Measurements from ENCODE around the gene WDR13.

The WDR13 gene

DNA sequence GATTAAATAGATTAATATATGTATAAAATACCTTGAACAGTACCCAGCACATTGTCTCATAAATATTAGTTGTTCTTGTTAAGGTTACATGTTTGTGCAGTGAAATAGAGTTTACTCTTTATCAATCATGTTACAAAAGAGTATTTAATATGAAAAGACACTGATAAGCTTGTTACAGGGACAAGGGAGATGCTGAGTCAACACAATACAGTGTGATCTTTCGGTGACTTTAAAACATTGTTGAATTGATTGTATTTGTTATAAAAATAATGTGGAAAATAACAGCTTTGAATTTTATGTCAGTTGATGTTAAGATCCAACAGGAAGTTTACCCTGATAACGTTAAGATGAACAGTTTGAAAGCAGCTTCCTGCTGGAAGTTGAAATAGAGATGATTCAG is 1.4 kb upstream of the WDR13 start:
- Histone ChIP-seq H3K27me3 (ENCODE audit: control insufficient read depth, insufficient read depth, low read length) (no peaks in the 10 kb centered on the region), H3K9ac (ENCODE audit: low read length) (no peak overlapping the region), H3K4me1 (ENCODE audit: control insufficient read depth, insufficient read depth, low read length) (peaks cover 4% of the 10 kb centered on the region; the same call in 1 of the 2 replicates), H3K27ac (ENCODE audit: low read depth, low read length) (no peak overlapping the region), H3K36me3 (ENCODE audit: control insufficient read depth, insufficient read depth, low read length) (peaks cover 12% of the 10 kb centered on the region), H3K4me3 (ENCODE audit: low read depth, low read length) (no peak overlapping the region), H3K9me3 (ENCODE audit: control insufficient read depth, insufficient read depth, low read depth, low read length) (peaks cover 19% of the 10 kb centered on the region; the same call in 1 of the 2 replicates)

- H3K9ac ChIP-seq (ENCODE audit: low read length) = no peak overlapping the region
- no peak overlapping the region for H3K27ac ChIP-seq (ENCODE audit: low read depth, low read length)
- no peaks in the 10 kb centered on the region for H3K27me3 ChIP-seq (ENCODE audit: control insufficient read depth, insufficient read depth, low read length)
Observed at GRCh38 chrX:48598614-48599013, 1.3 kb downstream of the WDR13 start.

DNA sequence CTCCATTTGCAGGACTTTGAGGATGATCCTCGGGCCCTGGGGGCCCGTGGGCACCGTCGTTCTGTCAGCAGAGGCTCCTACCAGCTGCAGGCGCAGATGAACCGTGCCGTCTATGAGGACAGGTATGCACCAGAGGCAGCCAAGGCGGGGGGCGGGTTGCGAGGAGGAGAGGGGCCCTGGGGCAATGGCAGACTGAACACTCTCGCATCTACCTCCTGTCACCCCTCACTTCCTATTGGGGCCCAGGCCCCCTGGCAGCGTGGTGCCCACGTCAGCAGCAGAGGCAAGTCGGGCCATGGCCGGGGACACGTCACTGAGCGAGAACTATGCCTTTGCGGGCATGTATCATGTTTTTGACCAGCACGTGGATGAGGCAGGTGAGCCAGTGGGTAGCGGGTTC is 2.0 kb downstream of the WDR13 start:
- Histone ChIP-seq H3K9me3 (ENCODE audit: control insufficient read depth, insufficient read depth, low read depth, low read length) (peaks cover 16% of the 10 kb centered on the region; the same call in 1 of the 2 replicates), H3K4me3 (ENCODE audit: low read depth, low read length) (no peak overlapping the region), H3K4me1 (ENCODE audit: control insufficient read depth, insufficient read depth, low read length) (peaks cover 4% of the 10 kb centered on the region; the same call in 1 of the 2 replicates), H3K36me3 (ENCODE audit: control insufficient read depth, insufficient read depth, low read length) (peaks cover 29% of the 10 kb centered on the region), H3K27ac (ENCODE audit: low read depth, low read length) (no peak overlapping the region), H3K27me3 (ENCODE audit: control insufficient read depth, insufficient read depth, low read length) (no peaks in the 10 kb centered on the region), H3K9ac (ENCODE audit: low read length) (no peak overlapping the region)

More at GRCh38 chrX:48598614-48599013, 1.3 kb downstream of the WDR13 start:
- Histone ChIP-seq H3K4me3 (ENCODE audit: low read depth, low read length) (no peak overlapping the region), H3K36me3 (ENCODE audit: control insufficient read depth, insufficient read depth, low read length) (peaks cover 26% of the 10 kb centered on the region), H3K9me3 (ENCODE audit: control insufficient read depth, insufficient read depth, low read depth, low read length) (peaks cover 16% of the 10 kb centered on the region; the same call in 1 of the 2 replicates), H3K4me1 (ENCODE audit: control insufficient read depth, insufficient read depth, low read length) (peaks cover 4% of the 10 kb centered on the region; the same call in 1 of the 2 replicates)

DNA sequence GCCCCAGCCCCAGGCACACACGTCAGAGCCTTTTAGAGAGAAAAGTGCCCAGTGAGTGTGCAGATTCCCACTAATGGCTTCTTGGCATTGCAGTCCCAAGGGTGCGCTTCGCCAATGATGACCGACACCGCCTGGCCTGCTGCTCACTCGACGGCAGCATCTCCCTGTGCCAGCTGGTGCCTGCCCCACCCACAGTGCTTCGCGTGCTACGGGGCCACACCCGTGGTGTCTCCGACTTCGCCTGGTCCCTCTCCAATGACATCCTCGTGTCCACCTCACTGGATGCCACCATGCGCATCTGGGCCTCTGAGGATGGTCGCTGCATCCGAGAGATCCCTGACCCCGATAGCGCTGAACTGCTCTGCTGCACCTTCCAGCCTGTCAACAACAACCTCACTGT is 2.9 kb downstream of the WDR13 start:
- H3K36me3 ChIP-seq (ENCODE audit: control insufficient read depth, insufficient read depth, low read length) = peaks cover 38% of the 10 kb centered on the region
- H3K27ac ChIP-seq (ENCODE audit: low read depth, low read length) = no peak overlapping the region
- H3K4me3 ChIP-seq (ENCODE audit: low read depth, low read length) = no peak overlapping the region
- peaks cover 25% of the 10 kb centered on the region; the same call in 1 of the 2 replicates for H3K9me3 ChIP-seq (ENCODE audit: control insufficient read depth, insufficient read depth, low read depth, low read length)
- H3K9ac ChIP-seq (ENCODE audit: low read length) = no peak overlapping the region
- peaks cover 4% of the 10 kb centered on the region; the same call in 1 of the 2 replicates for H3K4me1 ChIP-seq (ENCODE audit: control insufficient read depth, insufficient read depth, low read length)
- H3K27me3 ChIP-seq (ENCODE audit: control insufficient read depth, insufficient read depth, low read length) = no peaks in the 10 kb centered on the region

DNA sequence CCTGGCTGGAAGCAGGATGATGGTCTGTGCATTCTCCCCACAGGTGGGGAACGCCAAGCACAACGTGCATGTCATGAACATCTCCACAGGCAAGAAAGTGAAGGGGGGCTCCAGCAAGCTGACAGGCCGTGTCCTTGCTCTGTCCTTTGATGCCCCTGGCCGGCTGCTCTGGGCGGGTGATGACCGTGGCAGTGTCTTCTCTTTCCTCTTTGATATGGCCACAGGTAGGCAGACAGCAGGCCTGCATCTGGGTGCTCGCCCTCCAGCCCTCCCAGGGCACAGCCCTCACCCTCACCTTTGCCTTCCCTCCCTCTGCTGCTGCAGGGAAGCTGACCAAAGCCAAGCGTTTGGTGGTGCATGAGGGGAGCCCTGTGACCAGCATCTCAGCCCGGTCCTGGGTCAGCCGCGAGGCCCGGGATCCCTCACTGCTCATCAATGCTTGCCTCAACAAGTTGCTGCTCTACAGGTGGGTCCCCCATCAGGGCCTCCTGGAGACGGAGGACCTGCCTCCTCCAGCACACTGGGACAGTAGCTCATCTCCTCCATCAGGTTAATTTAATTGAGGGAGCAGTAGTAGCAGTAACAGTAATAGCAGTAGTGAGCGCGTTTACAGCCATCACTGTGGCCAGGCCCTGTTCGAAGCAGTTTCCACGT is 4.6 kb downstream of the WDR13 start:
- no peak overlapping the region for H3K4me3 ChIP-seq (ENCODE audit: low read depth, low read length)
- H3K27ac ChIP-seq (ENCODE audit: low read depth, low read length) = no peak overlapping the region
- peaks cover 28% of the 10 kb centered on the region; the same call in 1 of the 2 replicates for H3K9me3 ChIP-seq (ENCODE audit: control insufficient read depth, insufficient read depth, low read depth, low read length)
- peaks cover 4% of the 10 kb centered on the region; the same call in 1 of the 2 replicates for H3K4me1 ChIP-seq (ENCODE audit: control insufficient read depth, insufficient read depth, low read length)
- no peaks in the 10 kb centered on the region for H3K27me3 ChIP-seq (ENCODE audit: control insufficient read depth, insufficient read depth, low read length)
- H3K9ac ChIP-seq (ENCODE audit: low read length) = no peak overlapping the region
- H3K36me3 ChIP-seq (ENCODE audit: control insufficient read depth, insufficient read depth, low read length) = peaks cover 40% of the 10 kb centered on the region

DNA sequence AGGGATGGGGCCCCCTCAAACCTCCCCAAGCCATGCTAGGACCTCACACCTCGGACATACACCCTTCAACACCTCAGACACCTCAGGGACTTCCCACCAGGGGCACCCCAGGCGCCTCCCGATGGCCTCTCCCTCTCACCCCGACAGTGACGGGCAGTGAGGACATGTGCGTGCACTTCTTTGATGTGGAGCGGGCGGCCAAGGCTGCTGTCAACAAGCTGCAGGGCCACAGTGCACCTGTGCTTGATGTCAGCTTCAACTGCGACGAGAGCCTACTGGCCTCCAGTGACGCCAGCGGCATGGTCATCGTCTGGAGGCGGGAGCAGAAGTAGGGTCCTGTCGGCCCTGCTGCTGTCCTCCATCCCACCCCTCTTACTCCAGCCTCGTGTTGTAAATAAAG is 7.4 kb downstream of the WDR13 start:
- H3K9ac ChIP-seq (ENCODE audit: low read length) = no peak overlapping the region
- H3K4me3 ChIP-seq (ENCODE audit: low read depth, low read length) = no peak overlapping the region
- H3K9me3 ChIP-seq (ENCODE audit: control insufficient read depth, insufficient read depth, low read depth, low read length) = peaks cover 17% of the 10 kb centered on the region; the same call in 1 of the 2 replicates
- no peaks in the 10 kb centered on the region for H3K4me1 ChIP-seq (ENCODE audit: control insufficient read depth, insufficient read depth, low read length)
- no peaks in the 10 kb centered on the region for H3K27me3 ChIP-seq (ENCODE audit: control insufficient read depth, insufficient read depth, low read length)
- peaks cover 37% of the 10 kb centered on the region for H3K36me3 ChIP-seq (ENCODE audit: control insufficient read depth, insufficient read depth, low read length)
- H3K27ac ChIP-seq (ENCODE audit: low read depth, low read length) = no peak overlapping the region

DNA sequence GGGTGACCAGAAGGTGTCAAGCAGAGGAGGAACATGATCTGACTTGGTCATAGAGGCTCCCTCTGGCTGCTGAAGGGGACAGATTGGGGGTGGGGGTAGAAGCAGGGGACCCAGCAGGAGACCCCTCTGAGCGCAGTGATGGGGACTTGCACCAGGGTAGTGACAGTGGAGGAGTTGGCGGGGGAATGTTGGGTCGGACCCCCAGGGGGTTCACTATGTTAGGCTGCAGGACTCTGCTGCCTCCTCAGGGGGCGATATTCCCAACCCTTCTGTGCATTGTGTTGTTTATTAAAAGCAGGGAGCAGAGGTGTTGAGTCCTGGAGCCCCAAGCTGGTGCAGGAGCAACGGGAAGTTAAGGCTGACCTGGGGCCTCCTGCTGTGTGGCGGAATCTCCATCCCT is 8.8 kb downstream of the WDR13 start:
- Histone ChIP-seq H3K36me3 (ENCODE audit: control insufficient read depth, insufficient read depth, low read length) (peaks cover 27% of the 10 kb centered on the region), H3K4me3 (ENCODE audit: low read depth, low read length) (no peak overlapping the region), H3K27ac (ENCODE audit: low read depth, low read length) (no peak overlapping the region), H3K4me1 (ENCODE audit: control insufficient read depth, insufficient read depth, low read length) (no peaks in the 10 kb centered on the region), H3K27me3 (ENCODE audit: control insufficient read depth, insufficient read depth, low read length) (no peaks in the 10 kb centered on the region), H3K9ac (ENCODE audit: low read length) (no peak overlapping the region), H3K9me3 (ENCODE audit: control insufficient read depth, insufficient read depth, low read depth, low read length) (peaks cover 12% of the 10 kb centered on the region; the same call in 1 of the 2 replicates)

DNA sequence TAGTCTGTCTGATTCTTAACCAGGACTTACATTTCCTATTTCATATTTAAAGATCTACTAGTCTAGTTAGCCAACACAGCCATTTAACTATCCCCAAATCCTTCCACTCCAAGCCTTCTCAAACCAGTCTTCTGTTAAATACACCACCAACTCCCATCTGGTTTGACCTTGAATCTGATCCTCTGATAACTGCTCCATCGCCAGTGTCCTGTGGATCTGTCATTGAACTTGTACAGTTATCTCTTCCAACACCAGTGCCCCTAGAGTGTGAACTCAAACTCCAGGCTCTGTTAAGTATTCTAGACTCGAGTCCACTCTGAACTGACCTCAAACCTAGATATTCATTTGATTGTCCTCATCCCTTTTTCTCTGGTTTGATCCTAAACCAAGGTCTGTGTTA is 14.4 kb downstream of the WDR13 start:
- no peaks in the 10 kb centered on the region for H3K4me1 ChIP-seq (ENCODE audit: control insufficient read depth, insufficient read depth, low read length)

DNA sequence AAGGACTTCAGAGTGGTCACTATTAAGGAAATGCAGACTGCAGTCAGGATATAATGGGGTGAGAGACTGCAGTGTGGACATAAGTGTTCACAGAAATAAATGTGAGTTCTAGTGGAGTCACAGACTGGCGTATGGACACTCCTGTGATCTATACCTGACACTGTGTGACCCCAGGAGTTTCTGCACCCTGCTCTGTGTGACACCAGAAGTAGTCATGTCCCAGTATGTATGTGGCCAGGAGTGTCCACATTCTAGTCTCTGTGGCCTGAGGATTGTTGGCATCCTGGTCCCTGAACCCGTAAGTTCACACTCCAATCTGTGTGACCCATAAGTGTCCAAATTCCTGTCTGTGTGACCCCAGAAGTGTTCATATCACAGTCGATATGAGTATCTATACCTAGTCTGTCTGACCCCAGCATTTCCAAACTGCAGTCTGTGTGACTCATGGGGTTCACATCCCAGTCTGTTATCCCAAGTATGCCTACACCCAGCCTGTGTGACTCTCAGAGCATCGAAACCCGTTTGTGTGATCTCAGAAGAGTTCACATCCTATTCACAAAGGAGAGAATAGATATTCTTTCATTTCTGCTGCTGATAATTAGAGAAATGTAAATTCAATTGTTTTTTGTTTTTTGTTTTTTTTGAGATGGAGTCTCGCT is 16.3 kb downstream of the WDR13 start:
- Histone ChIP-seq H3K4me1 (ENCODE audit: control insufficient read depth, insufficient read depth, low read length) (no peaks in the 10 kb centered on the region), H3K9me3 (ENCODE audit: control insufficient read depth, insufficient read depth, low read depth, low read length) (peaks cover 5% of the 10 kb centered on the region; the same call in 1 of the 2 replicates), H3K4me3 (ENCODE audit: low read depth, low read length) (no peak overlapping the region)

More for the DNA sequence above, 14.4 kb downstream of the WDR13 start:
- Histone ChIP-seq H3K4me3 (ENCODE audit: low read depth, low read length) (no peak overlapping the region), H3K36me3 (ENCODE audit: control insufficient read depth, insufficient read depth, low read length) (no peaks in the 10 kb centered on the region), H3K9me3 (ENCODE audit: control insufficient read depth, insufficient read depth, low read depth, low read length) (peaks cover 2% of the 10 kb centered on the region; the same call in 1 of the 2 replicates), H3K27ac (ENCODE audit: low read depth, low read length) (no peak overlapping the region), H3K27me3 (ENCODE audit: control insufficient read depth, insufficient read depth, low read length) (no peaks in the 10 kb centered on the region), H3K9ac (ENCODE audit: low read length) (no peak overlapping the region)

GRCh38 chrX:48616576-48616975 is 19.3 kb downstream of the WDR13 start:
- peaks cover 11% of the 10 kb centered on the region; the same call in 1 of the 2 replicates for H3K9me3 ChIP-seq (ENCODE audit: control insufficient read depth, insufficient read depth, low read depth, low read length)
- no peaks in the 10 kb centered on the region for H3K4me1 ChIP-seq (ENCODE audit: control insufficient read depth, insufficient read depth, low read length)
- no peaks in the 10 kb centered on the region for H3K36me3 ChIP-seq (ENCODE audit: control insufficient read depth, insufficient read depth, low read length)
- H3K9ac ChIP-seq (ENCODE audit: low read length) = no peak overlapping the region
- no peak overlapping the region for H3K27ac ChIP-seq (ENCODE audit: low read depth, low read length)
- no peak overlapping the region for H3K4me3 ChIP-seq (ENCODE audit: low read depth, low read length)
- H3K27me3 ChIP-seq (ENCODE audit: control insufficient read depth, insufficient read depth, low read length) = no peaks in the 10 kb centered on the region

More for the DNA sequence above, 16.3 kb downstream of the WDR13 start:
- Histone ChIP-seq H3K27me3 (ENCODE audit: control insufficient read depth, insufficient read depth, low read length) (no peaks in the 10 kb centered on the region), H3K36me3 (ENCODE audit: control insufficient read depth, insufficient read depth, low read length) (no peaks in the 10 kb centered on the region), H3K9ac (ENCODE audit: low read length) (no peak overlapping the region), H3K27ac (ENCODE audit: low read depth, low read length) (no peak overlapping the region)
